HG03432 (cell line): Measurements from ENCODE around the gene VIL1.

ENCODE experiments used
- ATAC-seq: cut with Tn5 transposase; IDR thresholded peaks from one replicate; pipeline ENCODE4 v1.9.1; 2021; ENCODE audit warnings: mild to moderate bottlenecking, moderate library complexity; ENCODE audit not compliant: unreplicated experiment

VIL1 gene

DNA sequence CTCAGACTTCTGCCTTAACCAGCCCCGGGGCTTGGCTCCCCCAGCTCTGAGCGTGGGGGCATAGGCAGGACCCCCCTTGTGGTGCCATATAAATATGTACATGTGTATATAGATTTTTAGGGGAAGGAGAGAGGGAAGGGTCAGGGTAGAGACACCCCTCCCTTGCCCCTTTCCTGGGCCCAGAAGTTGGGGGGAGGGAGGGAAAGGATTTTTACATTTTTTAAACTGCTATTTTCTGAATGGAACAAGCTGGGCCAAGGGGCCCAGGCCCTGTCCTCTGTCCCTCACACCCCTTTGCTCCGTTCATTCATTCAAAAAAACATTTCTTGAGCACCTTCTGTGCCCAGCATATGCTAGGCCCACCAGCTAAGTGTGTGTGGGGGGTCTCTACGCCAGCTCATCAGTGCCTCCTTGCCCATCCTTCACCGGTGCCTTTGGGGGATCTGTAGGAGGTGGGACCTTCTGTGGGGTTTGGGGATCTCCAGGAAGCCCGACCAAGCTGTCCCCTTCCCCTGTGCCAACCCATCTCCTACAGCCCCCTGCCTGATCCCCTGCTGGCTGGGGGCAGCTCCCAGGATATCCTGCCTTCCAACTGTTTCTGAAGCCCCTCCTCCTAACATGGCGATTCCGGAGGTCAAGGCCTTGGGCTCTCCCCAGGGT, 13.7 kb upstream of the VIL1 start:
- ATAC-seq, result no peak

DNA sequence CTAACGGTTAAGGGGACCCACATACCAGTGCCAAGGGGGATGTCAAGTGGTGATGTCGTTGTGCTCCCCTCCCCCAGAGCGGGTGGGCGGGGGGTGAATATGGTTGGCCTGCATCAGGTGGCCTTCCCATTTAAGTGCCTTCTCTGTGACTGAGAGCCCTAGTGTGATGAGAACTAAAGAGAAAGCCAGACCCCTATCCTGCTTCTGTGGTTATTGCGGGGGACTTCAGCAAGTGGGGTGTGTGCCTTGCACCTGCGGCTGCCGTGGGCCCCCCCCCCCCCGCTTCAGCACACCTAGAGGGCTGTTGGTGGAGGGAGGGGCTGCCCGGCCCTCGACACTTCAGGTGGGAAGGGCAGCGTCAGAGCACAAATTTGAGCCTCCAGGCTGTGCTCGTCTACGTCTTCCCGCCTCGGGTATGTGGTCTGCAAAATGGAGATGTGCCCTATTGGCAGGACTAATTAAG, 13.1 kb upstream of the VIL1 start:
- peak; percentile 24 for ATAC-seq

DNA sequence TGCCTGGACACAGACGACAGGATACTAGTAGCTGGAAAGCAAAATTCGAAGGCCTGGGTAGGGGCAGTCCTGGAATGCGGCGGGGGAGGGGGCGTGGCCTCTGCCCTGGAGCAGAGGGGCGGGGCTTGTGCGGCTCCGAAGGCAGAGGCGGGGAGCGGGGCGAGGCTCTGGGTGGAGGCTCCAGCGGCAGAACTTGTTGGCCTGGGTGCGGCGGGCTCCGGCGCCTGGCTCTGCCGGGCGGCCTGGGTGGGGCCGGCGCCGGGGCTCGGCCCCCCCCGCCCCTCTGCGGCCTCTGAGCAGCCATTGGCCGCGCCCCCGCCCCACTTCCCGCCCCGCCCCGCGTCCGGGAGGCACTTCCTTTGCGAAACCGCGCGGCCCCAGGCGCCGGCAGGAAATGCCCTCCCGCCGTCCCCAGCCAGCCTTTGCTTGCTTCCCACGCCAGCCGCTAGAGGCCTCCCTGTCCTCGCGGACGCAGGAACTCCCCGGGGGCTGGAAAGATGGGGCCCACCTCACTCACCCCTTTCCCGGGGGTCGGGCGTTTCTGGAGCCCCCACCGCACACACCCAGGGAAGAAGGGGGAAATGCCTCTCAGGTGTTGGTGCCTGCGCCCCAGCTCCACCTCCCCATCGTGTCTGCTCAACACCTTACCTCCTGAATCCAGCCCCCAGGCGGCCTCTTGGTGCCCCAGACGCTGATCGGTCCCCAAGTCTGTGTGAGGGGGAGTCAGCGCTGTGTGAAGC, 12.5 kb upstream of the VIL1 start:
- ATAC-seq, result peak; percentile 83

DNA sequence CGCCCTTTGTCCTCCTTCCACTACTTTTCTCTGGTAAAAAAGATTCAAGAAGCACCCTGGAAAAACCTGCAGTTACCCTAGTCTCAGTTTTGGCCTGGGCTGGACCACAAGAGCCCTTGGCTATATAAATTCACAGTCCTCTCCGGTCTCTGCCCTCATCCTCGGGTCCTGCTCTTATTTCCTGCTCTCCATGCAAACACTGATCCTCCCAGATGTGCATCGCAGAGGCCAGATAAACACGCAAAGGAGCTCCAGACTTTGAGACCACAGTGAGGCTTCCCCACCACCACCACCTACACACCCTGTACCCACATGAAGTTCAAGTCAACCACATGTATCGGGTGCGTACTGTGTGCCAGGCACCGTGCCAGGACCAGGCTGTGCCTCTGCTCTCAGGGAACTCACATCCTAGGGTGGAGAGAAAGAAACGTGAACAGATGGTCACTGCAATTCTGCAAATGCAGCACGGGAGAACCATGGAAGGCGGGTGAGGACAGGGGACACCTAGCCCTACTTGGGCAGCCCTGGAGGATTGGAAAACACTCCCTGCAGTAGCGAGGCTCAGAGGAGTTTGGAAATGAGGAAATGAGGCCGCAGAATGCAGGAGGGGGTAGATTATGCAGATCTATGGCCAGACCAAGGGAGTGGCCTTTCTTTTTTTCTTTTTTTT, 11.8 kb upstream of the VIL1 start:
- peak; percentile 8 for ATAC-seq

DNA sequence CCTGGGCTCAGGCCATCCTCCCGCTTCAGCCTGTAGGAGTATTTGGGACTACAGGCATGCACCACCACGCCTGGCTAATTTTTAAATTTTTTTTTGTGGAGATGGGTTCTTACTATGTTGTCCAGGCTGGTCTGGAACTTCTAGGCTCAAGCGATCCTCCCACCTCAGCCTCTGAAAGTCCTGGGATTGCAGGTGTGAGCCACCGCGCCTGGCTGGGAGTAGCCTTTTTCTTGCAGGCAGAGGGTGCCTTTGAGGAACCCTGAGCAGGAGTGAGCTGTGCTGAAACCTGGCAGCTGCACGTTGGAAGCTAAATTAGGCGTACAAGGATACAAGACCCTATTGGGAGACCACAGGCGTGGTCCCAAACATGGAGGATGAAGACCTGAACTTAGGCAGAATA, 11.2 kb upstream of the VIL1 start:
- ATAC-seq, result no peak

DNA sequence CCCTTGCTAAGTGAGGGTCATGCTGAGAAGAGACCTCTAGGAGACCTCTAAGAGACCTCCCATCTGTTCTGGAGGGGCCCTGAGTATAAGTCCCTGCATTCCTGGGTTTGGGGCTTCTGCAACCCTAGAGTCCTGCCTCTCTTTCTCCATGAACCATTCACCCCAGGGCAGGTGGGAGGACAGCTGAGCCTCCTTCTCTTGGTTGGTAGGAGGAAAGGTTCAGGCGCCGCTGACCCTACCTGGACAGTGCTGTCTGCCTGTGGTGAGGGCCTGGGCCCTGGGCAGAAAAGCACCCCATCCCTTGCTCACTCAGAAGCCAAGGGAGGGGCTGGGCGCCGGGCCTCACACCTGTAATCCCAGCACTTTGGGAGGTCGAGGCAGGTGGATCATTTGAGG, 604 bp upstream of the VIL1 start:
- no peak for ATAC-seq

DNA sequence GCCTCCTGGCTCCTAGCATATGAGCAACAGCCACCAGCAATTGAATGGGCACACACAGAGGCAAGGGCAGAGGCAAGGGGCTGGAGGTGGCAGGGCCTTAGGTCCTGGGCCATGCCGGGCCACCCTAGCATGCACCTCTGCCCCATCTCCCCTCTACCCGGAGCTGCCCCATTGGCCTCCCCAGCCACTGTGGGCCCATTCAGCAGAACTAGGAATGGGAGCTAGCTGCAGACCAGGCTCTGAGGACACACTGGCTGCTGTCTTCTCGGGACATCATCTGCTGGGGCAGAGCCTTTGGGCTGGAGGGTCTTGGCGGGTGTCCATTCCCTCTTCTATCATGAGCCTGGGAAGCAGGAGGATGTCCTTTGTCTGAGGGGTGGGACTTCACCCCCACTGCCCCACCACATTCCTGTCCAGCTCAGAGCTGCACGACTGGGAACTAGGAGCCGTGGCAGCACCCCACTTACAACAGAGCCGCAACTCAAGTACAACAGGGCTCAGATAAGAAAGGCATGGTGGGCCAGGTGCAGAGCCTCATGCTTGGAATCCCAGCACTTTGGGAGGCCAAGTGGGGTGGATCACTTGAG, 800 bp downstream of the VIL1 start:
- ATAC-seq, result no peak

DNA sequence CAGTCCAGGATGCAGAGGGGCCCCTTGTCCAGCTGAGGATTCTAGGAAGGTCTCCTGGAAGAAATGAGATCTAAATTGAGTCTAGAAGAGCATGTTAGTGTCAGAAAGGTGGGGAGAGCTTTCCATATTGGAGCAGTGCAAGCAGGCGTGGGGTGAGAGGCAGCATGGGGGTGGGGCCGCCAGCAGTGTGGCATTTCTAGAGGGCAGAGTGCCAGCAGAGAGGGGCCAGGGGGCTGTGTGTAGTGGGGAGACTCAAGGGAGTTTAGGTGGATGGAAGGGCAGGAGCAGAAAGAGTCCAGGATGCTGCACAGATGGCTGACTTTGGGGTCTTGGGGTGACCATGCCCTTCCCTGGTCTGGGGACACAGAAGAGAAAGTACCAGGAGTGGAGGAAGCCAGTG, 2.1 kb downstream of the VIL1 start:
- no peak for ATAC-seq

DNA sequence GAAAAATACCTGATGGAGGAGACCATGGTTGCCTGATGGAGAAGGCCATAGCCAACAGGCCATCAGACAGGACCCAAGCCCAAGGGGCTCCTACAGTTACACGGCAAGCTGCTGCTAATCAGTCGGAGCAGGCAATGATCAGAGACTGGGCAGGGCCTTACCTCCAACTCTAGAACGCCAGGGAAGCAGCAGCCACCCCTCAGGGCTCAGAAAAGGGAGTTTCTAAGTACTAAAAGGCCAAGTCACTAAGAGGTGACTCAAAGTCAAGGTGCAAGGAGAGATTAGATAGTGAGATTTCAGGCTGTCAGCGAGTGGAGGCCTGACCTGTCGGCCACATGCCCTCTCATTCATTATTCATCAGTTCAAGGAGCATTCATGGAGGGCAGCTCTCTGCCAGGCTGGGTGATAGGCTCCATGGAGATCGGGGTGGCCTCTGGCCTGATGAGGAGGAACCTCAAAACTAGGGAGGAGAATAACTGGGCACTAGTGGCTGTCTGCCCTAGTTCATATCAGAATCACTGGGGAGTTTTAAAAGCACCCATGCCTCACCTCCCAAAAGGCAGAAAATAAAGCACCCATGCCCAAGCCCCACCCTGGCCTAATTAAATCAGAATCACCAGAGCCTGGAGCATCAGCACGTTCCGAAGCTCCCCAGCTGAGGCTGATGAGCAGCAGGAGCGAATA, 3.6 kb downstream of the VIL1 start:
- no peak for ATAC-seq

DNA sequence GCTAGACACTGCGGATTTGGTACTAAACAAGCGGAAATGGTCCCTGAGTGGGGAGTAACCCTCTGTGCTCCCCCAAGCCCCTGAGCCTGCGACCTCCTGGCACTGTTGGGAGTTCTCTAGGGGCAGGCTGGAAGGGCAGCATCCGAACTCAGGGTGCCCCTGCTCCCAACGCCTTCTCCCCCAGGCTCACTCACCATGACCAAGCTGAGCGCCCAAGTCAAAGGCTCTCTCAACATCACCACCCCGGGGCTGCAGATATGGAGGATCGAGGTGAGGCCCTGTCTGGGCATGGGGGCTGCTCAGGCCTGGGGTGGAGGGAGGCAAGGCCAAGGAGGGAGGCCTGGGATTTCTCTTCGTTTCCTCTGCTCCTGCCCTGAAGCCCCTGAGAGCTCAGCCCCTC, 4.7 kb downstream of the VIL1 start:
- no peak for ATAC-seq

DNA sequence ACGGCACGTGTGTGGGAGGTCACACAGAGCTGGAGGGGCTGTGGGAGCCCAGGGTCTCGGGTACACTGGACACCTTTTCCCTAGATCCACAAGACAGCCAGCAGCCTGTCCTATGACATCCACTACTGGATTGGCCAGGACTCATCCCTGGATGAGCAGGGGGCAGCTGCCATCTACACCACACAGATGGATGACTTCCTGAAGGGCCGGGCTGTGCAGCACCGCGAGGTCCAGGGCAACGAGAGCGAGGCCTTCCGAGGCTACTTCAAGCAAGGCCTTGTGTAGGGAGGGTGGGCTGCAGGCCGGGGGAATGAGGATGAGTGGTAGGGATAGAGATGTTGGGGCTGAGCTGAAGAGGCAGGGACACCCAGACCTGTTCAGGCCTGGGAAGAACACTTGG, 6.6 kb downstream of the VIL1 start:
- ATAC-seq, result no peak

DNA sequence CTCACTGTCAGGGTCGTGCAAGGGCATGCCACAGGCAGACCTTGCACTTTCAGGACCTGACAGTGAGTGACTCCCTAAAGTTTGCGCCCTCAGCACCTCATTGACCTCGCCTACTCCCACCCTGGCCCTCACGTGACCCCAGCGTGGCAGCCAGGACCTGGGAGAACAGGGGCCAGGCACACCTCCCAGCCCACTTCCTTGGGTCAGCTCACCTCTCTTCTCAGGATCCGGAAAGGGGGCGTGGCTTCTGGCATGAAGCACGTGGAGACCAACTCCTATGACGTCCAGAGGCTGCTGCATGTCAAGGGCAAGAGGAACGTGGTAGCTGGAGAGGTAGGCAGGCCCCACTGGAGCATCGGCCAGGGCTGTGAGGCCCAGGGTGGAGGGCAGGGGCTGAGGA, 8.8 kb downstream of the VIL1 start:
- ATAC-seq, result no peak

DNA sequence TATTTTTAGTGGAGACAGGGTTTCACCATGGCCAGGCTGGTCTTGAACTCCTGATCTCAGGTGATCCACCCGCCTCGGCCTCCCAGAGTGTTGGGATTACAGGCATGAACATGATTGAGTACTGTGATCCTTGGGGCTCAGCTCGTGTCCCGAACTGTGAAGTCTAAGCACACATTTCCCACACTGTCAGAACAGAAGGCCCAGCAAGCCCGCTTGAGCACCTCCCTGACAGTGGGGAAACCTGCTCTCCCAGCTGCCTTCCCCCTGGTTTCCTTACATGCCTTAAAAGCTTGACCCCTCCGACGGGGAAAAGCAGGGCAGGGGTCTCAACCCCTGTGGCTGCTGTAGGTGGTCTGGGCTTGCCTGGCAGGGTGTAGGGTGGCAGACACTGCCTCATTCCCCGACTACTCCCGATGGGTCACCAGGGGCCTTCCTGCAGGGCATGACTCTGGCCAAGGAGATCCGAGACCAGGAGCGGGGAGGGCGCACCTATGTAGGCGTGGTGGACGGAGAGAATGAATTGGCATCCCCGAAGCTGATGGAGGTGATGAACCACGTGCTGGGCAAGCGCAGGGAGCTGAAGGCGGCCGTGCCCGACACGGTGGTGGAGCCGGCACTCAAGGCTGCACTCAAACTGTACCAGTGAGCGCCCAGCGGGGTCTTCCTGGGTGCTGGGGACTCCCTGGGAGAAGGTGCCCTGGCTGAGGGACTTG, 10.1 kb downstream of the VIL1 start:
- ATAC-seq, result no peak

DNA sequence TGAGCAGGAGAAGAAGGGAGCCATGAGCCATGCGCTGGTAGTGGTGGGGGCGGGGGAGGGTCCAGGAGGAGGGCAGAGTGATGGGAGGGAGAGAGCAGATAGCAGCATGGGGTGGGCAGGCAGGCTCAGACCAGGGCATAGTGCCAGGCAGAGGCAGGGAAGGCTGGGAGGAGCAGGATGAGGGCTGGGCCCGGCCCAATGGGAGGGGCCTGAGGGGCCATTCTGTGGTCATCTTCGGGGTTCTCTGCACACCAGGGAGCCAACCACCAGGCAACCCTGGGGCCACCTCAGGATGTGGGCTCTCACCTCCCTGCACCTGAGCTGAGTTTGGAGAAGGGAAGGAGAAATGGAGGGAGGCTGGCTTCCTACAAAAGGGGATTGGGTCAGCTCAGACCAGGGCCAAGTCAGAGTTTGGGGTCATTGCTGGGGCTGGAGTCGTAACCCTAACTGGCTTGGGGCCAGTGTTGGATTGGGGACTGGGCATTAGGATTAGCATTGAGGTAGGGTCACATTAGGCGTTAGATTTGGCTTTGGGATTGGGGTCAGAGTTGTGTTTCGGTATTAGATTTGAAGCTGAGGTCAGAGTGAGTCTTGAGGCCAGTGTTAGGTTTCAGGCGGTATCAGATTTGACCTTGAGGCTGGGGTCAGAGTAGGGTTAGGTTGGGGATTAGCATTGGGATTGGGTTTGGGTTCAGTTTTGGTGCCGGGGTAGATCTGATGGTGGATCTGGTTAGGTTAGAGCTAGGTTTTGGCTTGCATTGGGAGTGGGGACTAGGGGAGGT, 11.2 kb downstream of the VIL1 start:
- ATAC-seq, result no peak

DNA sequence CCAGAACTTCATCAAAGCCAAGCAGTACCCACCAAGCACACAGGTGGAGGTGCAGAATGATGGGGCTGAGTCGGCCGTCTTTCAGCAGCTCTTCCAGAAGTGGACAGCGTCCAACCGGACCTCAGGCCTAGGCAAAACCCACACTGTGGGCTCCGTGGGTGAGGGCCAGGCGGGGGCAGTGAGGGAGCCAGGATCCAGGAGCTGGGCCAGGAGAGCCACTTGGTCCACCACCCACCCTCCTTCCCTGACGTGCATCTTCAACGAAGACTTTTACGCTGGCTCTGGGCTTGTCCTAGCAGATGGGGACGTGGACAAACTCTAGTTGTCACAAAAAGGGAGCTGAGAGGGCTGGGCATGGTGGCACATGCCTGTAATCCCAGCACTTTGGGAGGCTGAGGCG, 11.8 kb downstream of the VIL1 start:
- no peak for ATAC-seq

DNA sequence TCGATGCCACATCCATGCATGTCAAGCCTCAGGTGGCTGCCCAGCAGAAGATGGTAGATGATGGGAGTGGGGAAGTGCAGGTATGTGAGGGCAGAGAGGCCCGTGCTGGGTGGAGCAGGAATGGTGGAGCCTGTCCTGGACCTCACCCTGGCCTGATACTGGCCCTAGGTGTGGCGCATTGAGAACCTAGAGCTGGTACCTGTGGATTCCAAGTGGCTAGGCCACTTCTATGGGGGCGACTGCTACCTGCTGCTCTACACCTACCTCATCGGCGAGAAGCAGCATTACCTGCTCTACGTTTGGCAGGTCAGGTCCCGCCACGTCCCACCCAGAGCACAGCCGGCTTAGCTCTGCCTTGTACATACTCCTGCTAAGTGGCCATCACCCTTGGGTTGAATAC, 13.0 kb downstream of the VIL1 start:
- no peak for ATAC-seq

DNA sequence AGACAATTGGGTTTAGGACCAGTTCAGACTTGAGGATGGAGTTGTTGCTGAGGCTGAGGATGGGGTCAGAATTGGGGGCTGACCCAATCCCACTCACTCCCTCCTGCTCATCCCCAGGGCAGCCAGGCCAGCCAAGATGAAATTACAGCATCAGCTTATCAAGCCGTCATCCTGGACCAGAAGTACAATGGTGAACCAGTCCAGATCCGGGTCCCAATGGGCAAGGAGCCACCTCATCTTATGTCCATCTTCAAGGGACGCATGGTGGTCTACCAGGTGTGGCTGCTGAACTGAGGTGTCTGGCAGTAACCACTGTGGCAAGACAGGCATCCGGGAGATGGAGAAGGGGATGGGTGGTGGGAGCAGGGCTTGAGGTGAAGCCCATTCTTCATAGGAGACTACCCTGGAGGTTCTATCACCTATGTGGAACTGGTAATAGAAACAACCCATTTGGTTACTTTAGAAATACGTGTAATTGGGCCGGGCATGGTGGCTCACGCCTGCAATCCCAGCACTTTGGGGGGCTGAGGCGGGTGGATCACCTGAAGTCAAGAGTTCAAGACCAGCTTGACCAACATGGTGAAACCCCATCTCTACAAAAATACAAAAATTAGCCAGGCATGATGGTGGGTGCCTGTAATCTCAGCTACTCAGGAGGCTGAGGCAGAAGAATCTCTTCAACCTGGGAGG, 13.9 kb downstream of the VIL1 start:
- ATAC-seq, result no peak

DNA sequence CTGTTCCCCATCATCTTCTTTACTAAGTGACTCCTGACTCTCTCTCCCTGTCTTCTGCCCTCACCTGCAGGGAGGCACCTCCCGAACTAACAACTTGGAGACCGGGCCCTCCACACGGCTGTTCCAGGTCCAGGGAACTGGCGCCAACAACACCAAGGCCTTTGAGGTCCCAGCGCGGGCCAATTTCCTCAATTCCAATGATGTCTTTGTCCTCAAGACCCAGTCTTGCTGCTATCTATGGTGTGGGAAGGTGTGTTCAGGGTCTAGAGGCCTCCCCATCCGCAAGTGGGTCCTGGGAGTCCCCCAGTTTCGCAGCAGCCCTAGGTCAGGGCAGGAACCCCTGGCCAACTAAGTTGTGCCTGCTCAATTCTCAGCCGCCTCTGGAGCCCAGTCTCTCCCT, 15.5 kb downstream of the VIL1 start:
- ATAC-seq, result no peak
